Hepatic stellate cell (primary cell): ENCODE results near the gene HSP90B1.

Experiments used
- DNase-seq: peaks from one replicate; pipeline ENCODE4 v3.0.0; 2011; ENCODE audit warnings: low spot score

Gene HSP90B1

GRCh38 chr12:103930034-103930786 lies at the start of gene HSP90B1:
HSP90B1 (plus strand) TSS chr12:103930410; CDS start chr12:103930516, 106 bp downstream.
- peak; percentile 99 for DNase-seq

GRCh38 chr12:103881261-103881660 lies 48.9 kb upstream of the HSP90B1 start:
- DNase-seq: no peak

- no peak for DNase-seq
Measured at GRCh38 chr12:103882861-103883596, 47.2 kb upstream of the HSP90B1 start.

GRCh38 chr12:103883908-103884307 lies 46.3 kb upstream of the HSP90B1 start:
- DNase-seq: no peak

GRCh38 chr12:103884316-103884715 lies 45.9 kb upstream of the HSP90B1 start:
- DNase-seq: peak; percentile 38

GRCh38 chr12:103886195-103886797 lies 43.9 kb upstream of the HSP90B1 start:
- DNase-seq: no peak

DNA sequence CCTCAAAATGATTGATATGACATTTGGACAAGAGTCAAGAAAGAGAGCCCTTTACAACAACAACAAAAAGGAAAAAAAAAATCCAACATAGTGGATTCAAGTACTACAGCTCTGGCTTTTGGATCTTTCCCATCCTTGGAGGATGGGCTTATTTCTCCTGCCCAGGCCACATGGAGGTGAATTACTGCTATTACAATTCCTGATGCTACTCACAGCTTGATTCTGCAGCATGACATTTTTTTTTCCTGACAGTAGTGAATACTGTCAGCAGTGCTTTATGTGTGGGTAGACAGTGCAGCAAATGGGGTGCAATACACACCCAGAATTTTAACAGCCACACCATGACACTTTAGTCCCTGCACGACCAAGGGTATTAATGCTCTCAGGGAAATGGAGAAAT lies 42.5 kb upstream of the HSP90B1 start:
- no peak for DNase-seq

DNA sequence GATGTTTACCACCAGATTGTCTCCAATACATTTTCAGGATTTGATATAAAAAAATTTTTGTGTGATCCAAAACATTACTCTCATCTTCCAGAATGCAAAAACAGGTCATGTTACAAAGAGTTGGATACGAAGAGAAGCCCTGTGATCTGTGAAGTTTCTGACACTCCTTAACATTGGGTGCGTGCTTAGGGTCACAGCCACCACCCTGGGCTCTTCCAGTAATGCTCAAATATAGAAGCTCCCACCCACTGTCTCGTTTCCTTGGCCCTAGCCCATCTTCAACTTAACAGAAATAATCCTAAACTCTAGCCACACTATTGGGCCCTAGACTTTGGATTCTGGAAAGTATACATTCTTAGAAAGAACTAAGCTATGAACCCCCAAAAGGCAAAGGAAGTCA lies 32.9 kb upstream of the HSP90B1 start:
- no peak for DNase-seq

DNA sequence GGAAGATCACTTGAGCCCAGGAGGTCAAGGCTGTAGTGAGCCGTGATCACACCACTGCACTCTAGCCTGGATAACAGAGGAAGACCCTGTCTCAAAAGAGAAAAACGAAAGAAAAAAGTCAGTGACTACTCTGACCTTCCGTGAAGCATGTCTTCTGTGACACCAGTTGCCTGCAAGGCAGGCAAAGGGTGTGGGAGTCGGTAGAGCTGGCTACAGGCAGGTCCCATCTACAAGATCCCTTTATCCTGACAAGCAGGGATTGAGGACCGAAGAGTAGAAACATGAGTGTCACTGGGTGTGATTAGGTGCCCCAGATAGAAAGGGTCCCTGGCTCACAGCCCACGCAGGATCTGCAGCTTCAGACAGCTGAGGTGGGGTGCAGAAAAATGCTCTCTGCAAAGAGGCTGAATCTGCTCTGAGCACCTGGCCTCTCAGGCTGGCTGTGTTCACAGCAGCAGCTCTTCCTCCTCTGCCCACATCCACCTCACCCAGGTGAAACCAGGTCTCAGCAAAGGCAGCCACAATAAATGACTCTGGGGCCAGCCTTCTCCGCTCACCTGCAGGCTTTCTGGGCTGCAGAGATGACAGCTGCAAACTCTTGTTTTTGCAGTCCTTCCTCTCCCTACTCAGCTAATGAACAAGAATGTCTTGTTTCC lies 28.6 kb upstream of the HSP90B1 start:
- no peak for DNase-seq

DNA sequence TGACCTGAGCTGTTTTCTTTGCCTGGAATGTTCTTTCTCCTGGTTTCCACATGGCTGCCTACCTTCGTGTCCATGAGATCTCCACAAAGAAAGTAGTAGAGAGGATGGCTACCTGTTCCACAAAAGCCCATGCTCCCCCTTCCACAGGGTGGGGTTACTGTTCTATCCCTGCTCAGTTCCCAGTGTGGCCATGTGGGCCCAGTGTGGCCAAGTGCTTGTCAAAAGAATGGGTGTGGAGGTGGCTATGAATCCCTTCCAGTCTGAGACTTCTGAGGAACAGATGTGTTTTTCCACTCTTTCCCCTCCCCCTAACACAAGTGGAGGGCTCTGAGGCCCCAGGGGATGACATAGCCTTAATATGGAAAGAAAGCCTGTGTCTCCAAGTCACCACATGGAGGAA lies 26.2 kb upstream of the HSP90B1 start:
- DNase-seq: no peak

DNA sequence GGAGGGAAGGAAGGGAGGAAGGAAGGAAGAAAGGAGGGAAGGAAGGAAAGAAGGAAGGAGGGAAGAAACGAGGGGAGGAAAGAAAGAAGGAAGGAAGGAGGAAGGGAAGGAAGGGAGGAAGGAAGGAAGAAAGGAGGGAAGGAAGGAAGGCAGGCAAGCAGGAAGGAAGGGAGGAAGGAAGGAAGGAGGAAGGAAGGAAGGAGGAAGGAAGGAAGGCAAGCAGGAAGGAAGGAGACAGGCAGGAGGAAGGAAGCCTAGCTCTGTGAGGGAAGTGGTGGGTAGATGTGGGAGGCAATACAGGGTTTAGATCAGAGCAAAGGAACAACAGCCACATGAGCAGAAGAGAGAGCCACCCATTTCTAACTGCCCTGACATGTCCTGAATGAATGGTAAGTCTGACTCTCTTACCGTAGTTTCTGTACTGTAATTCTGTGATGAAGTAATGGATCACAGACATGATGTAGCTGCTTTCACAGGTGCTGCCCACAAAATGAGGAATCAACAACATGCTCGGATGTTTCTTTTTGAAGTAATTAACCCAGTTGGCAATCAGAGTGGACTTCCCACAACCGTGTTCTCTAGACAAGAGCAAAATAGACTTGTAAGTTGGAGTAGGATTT lies 24.4 kb upstream of the HSP90B1 start:
- DNase-seq: no peak

- DNase-seq: no peak
Measured at GRCh38 chr12:103908246-103908541, 22.0 kb upstream of the HSP90B1 start.

GRCh38 chr12:103908877-103909276 lies 21.3 kb upstream of the HSP90B1 start:
- DNase-seq: peak; percentile 69

DNA sequence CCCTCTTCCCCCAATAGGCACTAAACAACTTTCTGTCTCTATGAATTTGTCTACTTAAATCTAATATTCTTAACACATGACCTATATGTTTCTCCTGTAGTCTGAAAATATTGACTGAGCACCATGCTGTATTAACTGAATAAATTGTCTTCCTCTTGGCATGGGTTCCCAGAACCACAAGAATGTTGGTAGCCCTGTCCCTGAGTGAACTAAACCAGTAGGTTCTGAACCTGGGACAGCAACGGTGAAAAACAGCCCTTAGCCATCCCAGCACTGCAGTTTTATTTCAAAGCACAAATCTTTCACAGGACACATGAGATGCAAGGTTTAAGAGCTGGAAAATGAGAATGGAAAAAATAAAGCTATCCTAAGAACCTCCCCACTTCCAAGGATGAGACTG lies 20.4 kb upstream of the HSP90B1 start:
- peak; percentile 28 for DNase-seq

GRCh38 chr12:103912069-103912468 lies 18.1 kb upstream of the HSP90B1 start:
- DNase-seq: no peak

- DNase-seq: no peak
Measured at GRCh38 chr12:103913100-103913499, 17.1 kb upstream of the HSP90B1 start.

- no peak for DNase-seq
Measured at GRCh38 chr12:103915306-103915705, 14.9 kb upstream of the HSP90B1 start.

GRCh38 chr12:103917873-103918272 lies 12.3 kb upstream of the HSP90B1 start:
- no peak for DNase-seq

- DNase-seq: no peak
Measured at GRCh38 chr12:103924761-103925641, 5.2 kb upstream of the HSP90B1 start.

DNA sequence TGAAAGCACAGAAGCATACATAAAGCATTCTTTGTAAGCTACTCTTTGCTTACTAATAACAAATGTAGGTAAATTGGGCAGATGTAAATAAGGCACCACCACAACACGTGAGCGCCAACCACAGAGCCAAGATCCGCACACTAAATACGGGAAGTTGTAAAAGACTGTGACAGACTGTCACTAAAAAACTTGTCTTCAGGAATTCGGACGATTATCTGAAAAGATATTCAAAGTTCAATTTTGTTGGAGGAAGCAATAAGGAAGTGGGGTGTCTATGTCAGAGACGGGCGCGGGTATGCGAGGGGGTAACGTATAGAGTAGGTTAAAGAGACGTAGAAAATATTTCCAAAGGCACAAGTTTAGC lies 1.5 kb upstream of the HSP90B1 start:
- no peak for DNase-seq

- DNase-seq: peak; percentile 87
Measured at GRCh38 chr12:103929046-103929783, 995 bp upstream of the HSP90B1 start.
